Loucy (cell line): ENCODE data around the gene ACIN1.

Experiments used
- H2AFZ ChIP-seq: fragments of 200-600 bp; sonication (generic); 2 replicates; pipeline ENCODE4 v1.6.0; 2016; ENCODE audit warnings: antibody characterized with exemption, mild to moderate bottlenecking, low read length, moderate library complexity
- H3F3A ChIP-seq: fragments of 200-600 bp; 2 replicates; pipeline ENCODE4 v1.6.0; 2016; ENCODE audit warnings: antibody characterized with exemption, low read depth, mild to moderate bottlenecking
- H3K27me3 ChIP-seq: fragments of 200-600 bp; sonication (generic); 2 replicates; pipeline ENCODE4 v1.6.1; 2014; ENCODE audit warnings: low read length, mild to moderate bottlenecking; ENCODE audit not compliant: insufficient read depth, poor library complexity, severe bottlenecking
- H3K36me3 ChIP-seq: fragments of 200-600 bp; sonication (generic); 2 replicates; pipeline ENCODE4 v1.6.1; 2016; ENCODE audit warnings: low read length; ENCODE audit not compliant: insufficient read depth
- H3K4me1 ChIP-seq: fragments of 200-600 bp; sonication (generic); 2 replicates; pipeline ENCODE4 v1.5.1; 2014; ENCODE audit warnings: low read length, mild to moderate bottlenecking; ENCODE audit not compliant: insufficient read depth, poor library complexity, severe bottlenecking
- H3K4me2 ChIP-seq: fragments of 200-600 bp; sonication (generic); 2 replicates; pipeline ENCODE4 v1.6.0; 2014; ENCODE audit warnings: antibody characterized with exemption, low read length, low read depth, mild to moderate bottlenecking; ENCODE audit not compliant: poor library complexity, severe bottlenecking
- H3K4me3 ChIP-seq: fragments of 200-600 bp; sonication (generic); 2 replicates; pipeline ENCODE4 v1.5.1; 2014; ENCODE audit warnings: low read length, mild to moderate bottlenecking, mixed read lengths; ENCODE audit not compliant: poor library complexity, severe bottlenecking
- H3K79me2 ChIP-seq: fragments of 200-600 bp; sonication (generic); 2 replicates; pipeline ENCODE4 v1.6.1; 2014; ENCODE audit warnings: low read length; ENCODE audit not compliant: insufficient read depth
- H3K9ac ChIP-seq: fragments of 200-600 bp; sonication (generic); 2 replicates; pipeline ENCODE4 v1.6.0; 2014; ENCODE audit warnings: mild to moderate bottlenecking, low read depth, low read length, moderate library complexity; ENCODE audit not compliant: poor library complexity, severe bottlenecking
- H3K9me2 ChIP-seq: fragments of 200-600 bp; sonication (generic); replicated peaks from 2 replicates; pipeline ENCODE4 v1.6.1; 2016; ENCODE audit warnings: low read depth, low read length, mixed read lengths
- H3K9me3 ChIP-seq: fragments of 200-600 bp; sonication (generic); 2 replicates; pipeline ENCODE4 v1.6.1; 2014; ENCODE audit warnings: mild to moderate bottlenecking, antibody characterized with exemption, low read length, low read depth; ENCODE audit not compliant: insufficient read depth
- H4K20me1 ChIP-seq: fragments of 200-600 bp; sonication (generic); 2 replicates; pipeline ENCODE4 v1.6.0; 2014; ENCODE audit warnings: antibody characterized with exemption, low read length, mild to moderate bottlenecking; ENCODE audit not compliant: insufficient read depth, poor library complexity, severe bottlenecking
- CTCF ChIP-seq: fragments of 200-600 bp; sonication (generic); conservative IDR thresholded peaks from 2 replicates; pipeline ENCODE4 v1.5.1; 2014; ENCODE audit warnings: mild to moderate bottlenecking, antibody characterized with exemption, low read length
- EZH2phosphoT487 ChIP-seq: fragments of 200-600 bp; IDR thresholded peaks from 2 replicates; pipeline ENCODE4 v1.6.1; 2018; ENCODE audit warnings: antibody characterized with exemption, mild to moderate bottlenecking, moderate library complexity, borderline replicate concordance

The ACIN1 gene

DNA sequence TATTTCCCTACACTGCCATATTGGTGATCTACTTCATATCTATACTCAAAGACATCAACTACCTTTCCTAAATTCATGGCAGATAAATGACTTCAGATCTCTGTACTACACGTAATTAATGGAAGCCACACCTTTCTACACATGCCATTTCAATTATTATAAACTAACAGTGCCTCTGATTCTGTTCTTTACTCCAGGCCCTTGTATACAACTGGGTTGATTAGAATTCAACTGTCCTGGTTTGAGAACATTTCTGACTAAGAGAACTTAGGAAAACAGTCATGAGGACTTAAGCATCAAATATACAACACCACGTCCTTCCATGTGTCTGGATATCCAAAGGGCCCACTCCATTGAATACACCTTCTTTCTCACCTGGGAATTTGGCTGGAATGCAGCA lies 1.8 kb downstream of the ACIN1 start:
- peaks cover 42% of the 10 kb centered on the region for H3K36me3 ChIP-seq
- H3K4me1 ChIP-seq = peaks cover 39% of the 10 kb centered on the region
- no peaks in the 10 kb centered on the region for H3F3A ChIP-seq
- no peaks in the 10 kb centered on the region for H3K27me3 ChIP-seq
- H3K79me2 ChIP-seq = peaks cover 80% of the 10 kb centered on the region
- no peaks in the 10 kb centered on the region for H3K9me3 ChIP-seq
- H4K20me1 ChIP-seq = peaks cover 43% of the 10 kb centered on the region
- peak overlapping the region; percentile 87 for H3K4me3 ChIP-seq
- TF ChIP-seq EZH2phosphoT487 (no peak), CTCF (no peak)
- H3K9me2 ChIP-seq = no peaks in the 10 kb centered on the region
- no peak overlapping the region for H2AFZ ChIP-seq
- H3K9ac ChIP-seq = peak overlapping the region; percentile 85
- peak overlapping the region; percentile 86 for H3K4me2 ChIP-seq

- peak overlapping the region; percentile 85 for H3K9ac ChIP-seq
Measured at GRCh38 chr14:23091294-23092225, 3.4 kb downstream of the ACIN1 start.

GRCh38 chr14:23090254-23090636 lies 4.7 kb downstream of the ACIN1 start:
- H3K9me3 ChIP-seq = no peaks in the 10 kb centered on the region
- H2AFZ ChIP-seq = no peak overlapping the region
- H3K4me3 ChIP-seq = no peak overlapping the region
- H3K27me3 ChIP-seq = no peaks in the 10 kb centered on the region
- peaks cover 31% of the 10 kb centered on the region for H3K4me1 ChIP-seq
- H3K9ac ChIP-seq = no peak overlapping the region
- H4K20me1 ChIP-seq = peaks cover 34% of the 10 kb centered on the region
- H3K9me2 ChIP-seq = no peaks in the 10 kb centered on the region
- TF ChIP-seq CTCF = no peak
- no peak for TF ChIP-seq EZH2phosphoT487
- H3K79me2 ChIP-seq = peaks cover 56% of the 10 kb centered on the region
- H3K4me2 ChIP-seq = no peak overlapping the region
- H3K36me3 ChIP-seq = peaks cover 70% of the 10 kb centered on the region
- no peaks in the 10 kb centered on the region for H3F3A ChIP-seq

More at GRCh38 chr14:23091294-23092225, 3.4 kb downstream of the ACIN1 start:
- no peaks in the 10 kb centered on the region for H3F3A ChIP-seq
- TF ChIP-seq CTCF (no peak), EZH2phosphoT487 (no peak)
- no peaks in the 10 kb centered on the region for H3K9me3 ChIP-seq
- peak overlapping the region; percentile 87 for H3K4me3 ChIP-seq
- peaks cover 68% of the 10 kb centered on the region for H3K79me2 ChIP-seq
- H3K36me3 ChIP-seq = peaks cover 58% of the 10 kb centered on the region
- H3K27me3 ChIP-seq = no peaks in the 10 kb centered on the region
- H3K4me1 ChIP-seq = peaks cover 32% of the 10 kb centered on the region
- no peaks in the 10 kb centered on the region for H3K9me2 ChIP-seq
- H3K4me2 ChIP-seq = peak overlapping the region; percentile 86
- H2AFZ ChIP-seq = no peak overlapping the region
- peaks cover 38% of the 10 kb centered on the region for H4K20me1 ChIP-seq
